Fibroblast of gingiva (primary cell): ENCODE results near the gene ZNF488.

Experiments used
- DNase-seq: peaks from one replicate; pipeline ENCODE4 v3.0.0-alpha.2; 2011; ENCODE audit warnings: low read depth

Gene ZNF488

GRCh38 chr10:47381427-47382379 is 2.4 kb downstream of the ZNF488 start:
- DNase-seq: no peak

GRCh38 chr10:47381103-47381395 is 3.0 kb downstream of the ZNF488 start:
- no peak for DNase-seq

DNA sequence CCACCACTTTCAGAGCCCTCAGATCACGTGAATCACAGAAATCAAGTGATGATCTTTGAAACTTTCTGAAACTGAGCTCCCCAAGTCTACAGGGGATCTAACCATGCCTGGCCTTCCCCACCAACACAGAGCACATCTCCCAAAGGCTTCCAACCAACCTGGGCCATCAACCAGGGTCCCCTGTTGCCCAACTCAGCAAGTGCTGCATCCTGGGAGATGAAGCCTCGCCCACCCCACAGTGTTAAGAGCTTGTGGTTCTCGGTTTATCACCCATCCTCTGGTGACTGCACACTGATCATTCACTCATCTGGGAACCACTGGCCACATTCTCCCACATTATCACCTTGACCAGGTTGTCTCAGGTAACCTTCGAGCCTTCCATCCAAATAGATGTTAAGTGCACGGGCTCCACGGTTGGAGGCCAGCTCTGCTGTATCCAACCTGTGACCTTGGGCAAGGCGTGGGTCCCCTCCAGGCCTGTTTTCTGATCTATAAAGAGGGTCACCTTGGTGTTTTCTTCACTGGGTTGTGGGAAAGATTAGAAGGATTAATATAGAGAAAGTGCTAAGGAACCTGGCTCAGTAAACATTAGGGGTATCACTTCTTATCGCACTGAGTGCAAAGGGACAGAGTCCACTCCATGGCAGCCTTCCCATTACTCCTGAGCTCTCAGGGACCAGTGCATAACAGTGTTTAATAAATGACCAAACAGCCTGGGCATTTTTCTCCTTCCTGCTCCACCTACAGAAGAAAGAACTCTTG is 3.6 kb downstream of the ZNF488 start:
- DNase-seq: no peak

DNA sequence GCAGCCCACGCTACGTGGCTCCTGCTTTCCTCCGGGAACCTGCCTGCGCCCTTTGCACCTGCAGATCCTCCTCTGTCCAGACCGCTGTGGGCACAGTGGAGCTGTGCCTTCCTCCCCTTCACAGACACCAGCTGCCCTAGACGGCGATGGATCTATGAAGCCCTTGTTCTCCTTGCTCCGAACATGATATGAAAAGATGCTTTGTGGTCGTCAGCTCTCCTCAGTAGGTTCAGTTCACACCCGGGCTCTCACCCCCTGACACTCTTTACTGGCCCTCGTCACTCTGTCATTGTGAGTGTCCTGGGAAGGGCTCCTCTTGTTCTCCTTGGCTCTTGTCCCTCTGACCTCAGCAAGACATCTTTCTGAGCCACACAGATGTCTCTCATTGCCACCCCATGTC is 4.2 kb downstream of the ZNF488 start:
- no peak for DNase-seq

DNA sequence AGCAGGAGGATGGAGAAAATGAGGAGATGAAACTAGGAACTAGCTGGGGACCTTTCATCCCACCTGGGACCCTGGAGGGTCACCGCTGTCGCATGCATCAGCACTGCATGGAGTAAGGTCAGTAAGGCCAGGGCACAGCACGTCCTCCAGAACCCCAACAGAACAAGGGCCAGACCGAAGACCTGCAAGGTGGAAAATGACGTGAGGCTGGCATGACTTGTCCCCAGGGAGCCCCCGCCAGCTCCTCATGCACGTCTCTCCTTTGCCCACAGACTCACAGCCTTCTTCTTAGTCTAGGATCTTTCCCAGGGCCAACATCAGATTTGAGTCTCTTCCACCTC is 4.7 kb downstream of the ZNF488 start:
- DNase-seq: no peak

DNA sequence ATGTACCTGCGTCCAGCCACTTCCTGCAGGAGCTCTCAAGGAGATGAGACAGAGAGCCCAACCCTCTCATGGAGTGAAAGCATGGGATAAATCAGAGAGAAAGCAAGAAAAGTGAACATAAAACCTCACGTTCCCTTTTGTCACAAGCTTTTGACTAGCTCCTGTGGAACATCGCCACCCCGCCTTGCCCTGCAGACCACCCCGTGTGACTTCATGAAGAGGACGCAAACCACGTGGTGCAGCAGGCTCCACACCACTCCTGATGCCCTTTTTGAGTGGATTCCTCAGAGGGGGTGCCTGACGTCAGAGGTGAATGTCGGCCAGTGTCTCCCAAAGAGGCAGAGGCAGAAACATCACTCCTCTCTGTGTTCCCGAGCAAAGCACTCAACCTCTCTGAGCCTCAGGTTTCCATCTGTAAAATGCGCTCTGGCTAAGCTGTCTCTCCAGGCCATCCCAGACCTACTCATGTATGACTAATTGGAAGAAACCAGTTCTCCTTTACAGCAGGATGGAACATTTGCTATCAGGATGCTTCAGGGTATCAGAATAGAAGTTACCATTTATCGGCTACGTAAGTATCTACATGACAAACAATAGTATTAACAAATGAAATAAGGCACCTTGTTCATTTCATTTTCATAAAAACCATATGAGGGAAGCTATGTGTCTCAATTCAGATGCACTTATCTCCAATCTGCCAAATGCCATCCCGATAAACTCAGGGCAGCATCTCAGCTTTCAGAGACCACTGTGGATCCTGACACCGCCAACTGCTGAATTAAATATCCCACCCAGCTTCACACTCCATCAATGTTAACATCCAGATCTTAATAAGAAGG is 5.3 kb downstream of the ZNF488 start:
- no peak for DNase-seq

DNA sequence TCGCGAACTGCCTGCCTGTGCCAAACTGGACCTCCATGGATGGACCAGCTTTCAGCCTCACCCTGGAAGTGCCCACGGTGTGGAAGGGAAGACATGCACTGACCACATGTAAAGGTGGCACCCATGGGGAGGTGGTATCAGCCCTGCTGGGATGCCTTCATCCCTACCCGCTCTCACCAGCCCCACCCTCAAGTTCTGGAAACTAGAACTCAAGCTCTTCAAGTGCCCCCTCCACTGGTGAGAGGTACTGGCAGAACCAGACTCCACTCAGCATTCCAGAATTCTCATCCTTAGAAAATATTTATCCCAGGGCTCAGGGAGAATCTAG is 5.9 kb downstream of the ZNF488 start:
- DNase-seq: no peak

GRCh38 chr10:47376522-47377220 is 7.4 kb downstream of the ZNF488 start:
- DNase-seq: no peak

GRCh38 chr10:47374611-47375536 is 9.2 kb downstream of the ZNF488 start:
- DNase-seq: peak; percentile 66

DNA sequence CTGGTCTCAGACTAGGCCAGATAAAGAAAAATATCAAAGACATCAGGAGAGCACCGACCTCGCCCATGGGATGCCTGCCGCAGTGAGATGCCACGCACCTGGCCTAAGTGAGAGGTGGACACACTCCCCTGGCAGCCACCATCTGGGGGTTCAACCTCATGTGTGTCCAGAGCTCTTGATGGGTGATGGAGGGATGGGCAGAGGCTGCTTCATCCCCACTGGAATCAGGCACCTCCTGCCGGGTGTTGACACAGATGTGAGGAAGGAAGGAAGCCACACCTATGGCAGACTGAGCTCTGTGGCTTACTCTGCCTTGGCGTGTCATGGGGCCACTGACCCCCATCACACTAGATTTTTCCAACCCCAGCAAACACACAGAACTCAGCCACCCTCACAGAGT is 11.4 kb downstream of the ZNF488 start:
- DNase-seq: no peak

GRCh38 chr10:47371629-47372485 is 12.2 kb downstream of the ZNF488 start:
- DNase-seq: no peak

GRCh38 chr10:47370878-47371277 is 13.2 kb downstream of the ZNF488 start:
- DNase-seq: no peak

DNA sequence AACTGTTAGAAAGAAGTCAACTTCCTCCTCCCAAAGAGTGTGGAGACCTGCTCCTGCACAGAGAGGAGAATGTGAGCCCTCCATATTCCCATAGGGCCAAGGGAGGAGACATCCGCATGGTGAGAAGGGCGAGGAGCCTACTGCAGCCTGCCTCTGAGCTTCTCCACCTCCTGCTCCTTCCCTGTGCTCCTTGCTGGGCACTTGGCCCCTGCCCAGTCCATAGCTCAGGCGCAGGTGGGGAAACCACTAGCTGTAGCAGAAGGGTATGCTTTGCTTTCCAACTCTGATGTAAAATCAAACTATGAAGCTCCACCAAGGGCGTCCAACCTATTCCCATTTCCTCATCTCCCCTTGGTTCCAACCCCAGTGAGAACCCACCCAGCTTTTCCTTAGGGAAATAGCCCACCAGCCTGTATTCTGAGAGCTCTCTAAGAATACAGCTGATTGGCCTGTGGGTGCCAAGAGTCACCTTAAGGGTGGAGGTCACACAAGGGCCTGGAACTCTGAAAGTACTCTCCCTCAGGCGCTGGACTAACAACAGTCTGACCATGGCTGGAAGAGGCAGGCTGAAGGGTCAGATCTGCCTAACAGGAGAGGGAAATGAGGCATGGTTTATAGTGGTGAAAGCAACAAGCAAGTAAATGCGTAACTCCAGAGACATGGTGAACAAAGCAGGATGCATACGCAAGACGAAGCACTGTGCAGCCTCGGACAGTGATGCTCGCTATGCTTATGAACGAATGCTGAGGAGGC is 13.9 kb downstream of the ZNF488 start:
- DNase-seq: no peak

- no peak for DNase-seq
Measured at GRCh38 chr10:47369251-47369894, 14.7 kb downstream of the ZNF488 start.

DNA sequence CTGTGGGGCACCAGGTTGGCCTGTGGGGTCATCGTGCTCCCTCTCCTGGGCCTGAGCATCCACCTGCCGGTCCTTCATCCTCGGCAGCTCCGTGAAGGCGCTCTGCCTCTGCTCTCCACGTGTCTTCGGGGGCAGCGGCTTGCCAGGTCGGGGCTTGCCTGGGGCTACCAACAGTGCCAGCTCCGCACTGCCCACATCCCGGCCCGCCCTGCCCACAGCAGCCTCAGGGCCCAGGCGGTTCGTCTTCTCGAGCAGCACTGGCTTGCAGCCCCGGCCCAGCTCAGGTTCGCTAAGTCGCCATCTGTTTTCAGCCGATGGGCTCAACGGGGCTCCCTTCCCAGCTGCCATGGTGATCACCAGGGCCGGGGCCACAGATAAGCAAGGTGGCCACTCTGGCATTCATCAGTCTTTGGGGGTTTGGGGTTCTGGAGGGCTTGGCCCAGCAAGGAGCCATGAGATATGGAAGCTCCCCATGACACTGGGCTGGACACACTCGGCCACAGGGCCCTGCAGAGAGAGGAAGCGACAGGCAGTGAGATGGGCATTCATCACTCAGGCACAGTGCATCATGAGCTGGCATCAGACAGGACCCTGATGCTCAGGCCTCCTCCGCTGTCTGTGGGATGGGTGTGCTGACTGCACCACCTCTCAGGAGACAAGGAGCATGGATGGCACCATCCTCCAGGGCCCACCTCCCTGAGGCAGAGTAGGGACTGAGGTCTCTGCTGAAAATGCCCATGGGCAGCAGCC is 15.5 kb downstream of the ZNF488 start:
- DNase-seq: no peak

- no peak for DNase-seq
Measured at GRCh38 chr10:47367646-47368045, 16.4 kb downstream of the ZNF488 start.

DNA sequence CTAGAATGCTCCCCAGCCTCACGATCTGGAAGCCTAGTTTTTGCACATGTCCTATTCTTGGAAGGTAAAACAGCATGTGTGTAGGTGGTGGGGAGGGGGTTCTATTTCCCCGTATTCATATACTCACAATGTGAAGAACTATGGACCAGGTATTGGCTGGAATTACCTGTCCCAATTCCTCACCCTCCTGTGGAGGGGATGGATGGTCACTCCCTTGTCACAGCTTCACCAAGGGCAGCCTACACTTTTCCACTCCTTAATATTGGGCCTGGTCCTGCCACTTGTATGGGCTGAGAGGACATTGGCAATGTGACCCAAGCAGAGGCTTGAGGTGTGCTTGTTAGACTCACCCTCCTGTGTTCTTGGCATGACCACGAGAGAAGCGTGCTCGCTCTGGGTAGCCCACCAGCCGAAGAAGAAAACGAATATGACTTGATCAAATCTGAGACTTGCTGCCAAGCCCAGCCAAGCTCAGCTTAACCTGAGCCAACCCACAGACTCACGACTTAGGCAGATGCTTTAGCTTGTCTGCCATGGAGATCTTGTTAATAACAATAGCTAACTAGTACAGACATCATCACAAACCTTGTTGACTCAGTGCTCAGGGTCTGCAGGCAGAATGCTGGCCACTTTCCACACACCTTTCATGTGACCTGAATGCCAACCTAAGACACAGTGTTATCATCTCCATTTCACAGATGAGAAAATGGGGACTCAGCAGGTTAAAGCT is 17.2 kb downstream of the ZNF488 start:
- DNase-seq: no peak
